Spinal cord (tissue), 10 donors: Measurements from ENCODE around the gene AMOT. TPM values are rescaled to one million over a fixed set of nuclear protein-coding genes. Genes with fewer than 3 reads are reported as not detected.

Source experiments
- DNase-seq, 6 donors: peaks; one replicate each; pipeline versions ENCODE4 v3.0.0 to v3.0.0-alpha.2; 2013 to 2015; ENCODE audit warnings: low spot score in 6 of 6, low read depth in 4 of 6
- H3K27ac ChIP-seq: one replicate; pipeline ENCODE4 v1.5.1; 2013; ENCODE audit warnings: low read depth, low read length, control low read depth
- H3K27me3 ChIP-seq: one replicate; pipeline ENCODE4 v1.6.1; 2013; ENCODE audit warnings: low read length; ENCODE audit not compliant: control insufficient read depth, insufficient read depth
- H3K36me3 ChIP-seq: one replicate; pipeline ENCODE4 v1.6.1; 2013; ENCODE audit warnings: low read length; ENCODE audit not compliant: control insufficient read depth, insufficient read depth
- H3K4me1 ChIP-seq: one replicate; pipeline ENCODE4 v1.6.1; 2013; ENCODE audit warnings: low read length; ENCODE audit not compliant: control insufficient read depth, insufficient read depth
- H3K4me3 ChIP-seq: one replicate; pipeline ENCODE4 v1.5.1; 2013; ENCODE audit warnings: low read depth, low read length, control low read depth
- H3K9me3 ChIP-seq: one replicate; pipeline ENCODE4 v1.6.1; 2013; ENCODE audit warnings: low read length; ENCODE audit not compliant: control insufficient read depth, insufficient read depth
- WGBS: methylation state at CpG from one replicate; pipeline ENCODE4 v1.1.5; 2013; ENCODE audit warnings: missing lambda C conversion rate; ENCODE audit not compliant: insufficient coverage; 5-methylcytosine and 5-hydroxymethylcytosine counted together
- polyA plus RNA-seq, 2 donors: library from polyadenylated mRNA; unstranded; fragments of 120-200 nt; gene quantifications; one replicate each; pipeline ENCODE4 v1.2.1, GENCODE V29; 2013; ENCODE audit not compliant: insufficient read length in 2 of 2
- small RNA-seq: library from RNA; depleted of rRNA; stranded (forward); fragments of <200 nt; gene quantifications from one replicate; pipeline ENCODE3, GENCODE V24; 2014; ENCODE audit warnings: low replicate concordance
- total RNA-seq, 2 donors: library from RNA; depleted of rRNA in 1 of 2; stranded (reverse); fragments of 120-200 nt in 1 of 2; fragments of >200 nt in 1 of 2; gene quantifications; one replicate each; pipeline versions ENCODE4 v1.2.3 to v1.2.4, GENCODE V29; 2013 to 2014
- donor health status: healthy.

The AMOT gene
- total and polyA plus RNA-seq, 4 donors, result 17.6 to 42.2 (median 24.8) TPM

DNA sequence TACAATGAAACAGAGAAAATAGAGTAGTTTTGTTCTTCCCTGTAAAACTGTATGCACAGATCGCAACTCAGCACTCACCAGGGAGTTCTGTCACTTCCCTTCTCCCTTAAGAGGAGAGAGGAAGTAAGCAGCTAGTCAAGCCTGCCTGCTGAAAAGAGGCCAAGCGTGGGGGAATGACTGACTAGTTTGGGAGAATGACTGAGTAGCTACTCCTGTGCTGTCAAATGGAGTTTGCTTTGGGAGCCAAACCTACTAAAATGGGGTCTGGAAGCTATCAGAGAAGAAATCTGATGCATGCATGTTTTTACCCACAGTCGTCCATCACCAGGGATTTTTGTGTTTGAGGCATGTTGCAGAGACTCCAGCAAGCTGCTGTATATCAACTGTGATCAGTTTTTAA, 106.3 kb downstream of the AMOT start:
- 23% methylated on average over 1 of the region's 3 CpGs for WGBS
- no peak overlapping the region for H3K4me3 ChIP-seq
- H3K27me3 ChIP-seq, result peaks cover 7% of the 10 kb centered on the region
- no peak overlapping the region for H3K27ac ChIP-seq
- peaks cover 2% of the 10 kb centered on the region for H3K9me3 ChIP-seq
- peak in 1 of 6 donors; percentile 59 for DNase-seq
- no peaks in the 10 kb centered on the region for H3K4me1 ChIP-seq
- H3K36me3 ChIP-seq, result no peaks in the 10 kb centered on the region

DNA sequence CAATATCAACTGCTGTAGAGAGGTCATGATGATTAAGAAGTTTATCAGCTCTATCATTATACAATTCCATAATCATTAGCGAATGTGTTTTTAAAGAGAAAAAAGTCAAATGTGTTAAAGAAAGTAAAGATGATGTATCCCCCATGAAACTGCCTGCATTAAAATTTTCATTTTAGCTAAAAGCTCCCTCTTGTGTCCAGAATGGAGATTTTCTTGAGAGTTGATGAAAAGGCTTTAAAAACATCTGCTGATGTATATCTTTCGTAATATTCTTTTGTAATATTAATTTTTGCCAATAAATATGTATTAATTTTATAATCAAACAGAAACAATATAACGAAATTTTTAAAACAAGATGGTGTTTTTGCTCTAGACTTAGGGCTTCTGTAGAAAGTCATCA, 108.8 kb downstream of the AMOT start:
- Histone ChIP-seq H3K9me3 (peaks cover 2% of the 10 kb centered on the region), H3K27me3 (peaks cover 5% of the 10 kb centered on the region), H3K4me3 (no peak overlapping the region), H3K36me3 (no peaks in the 10 kb centered on the region), H3K27ac (no peak overlapping the region), H3K4me1 (no peaks in the 10 kb centered on the region)
- peak in 1 of 6 donors; percentile 3 for DNase-seq
- no CpG with 5 or more reads among the region's 3 CpGs for WGBS

Small RNAs within 50 kb of the gene (small RNA-seq; reads per million reads assigned to genes)
- gene RN7SL266P, result not detected

Other genes with a start within 250 kb of the AMOT start
- gene LHFPL1, start 160.9 kb downstream of the AMOT start, total RNA-seq, result 1 to 10 TPM; 1.3 to 5.0 TPM
- 1 to 10 TPM in 1 of 2 donors, under 1 TPM in 1; 0.78 to 1.2 TPM for gene LHFPL1, start 160.9 kb downstream of the AMOT start, polyA plus RNA-seq